Right lobe of liver (tissue), 4 donors: ENCODE data around the gene OR2T35.

Source experiments
- CTCF ChIP-seq, 4 donors: fragments of 200-600 bp in 3 of 4; fragments of 450-650 bp in 1 of 4; IDR thresholded peaks; one replicate each; pipeline versions ENCODE4 v1.5.1 to v1.8.0; 2016 to 2022; ENCODE audit warnings: antibody characterized with exemption in 4 of 4, mild to moderate bottlenecking in 2 of 4
- POLR2A ChIP-seq: fragments of 450-650 bp; IDR thresholded peaks from one replicate; pipeline ENCODE4 v1.6.1; 2017; ENCODE audit warnings: antibody characterized with exemption, mild to moderate bottlenecking
- donor health status: DM: no; HTN: no; CAD: no.
- donor health status: DM: no; HTN: no; CAD: no.
- donor health status: DM: no; HTN: yes; CAD: no.

GRCh38 chr1:248610301-248610700 lies 34.8 kb downstream of the OR2T35 start:
- TF ChIP-seq CTCF (IDR thresholded peaks at IDR 0.05) (no peak), POLR2A (no peak)
